Osteoblast (primary cell): ENCODE data around the gene SPIRE1. TPM values are rescaled to one million over a fixed set of nuclear protein-coding genes. Genes with fewer than 3 reads are reported as not detected.

Source experiments
- DNase-seq: peaks from one replicate; pipeline ENCODE4 v3.0.0; 2011; ENCODE audit warnings: low spot score, mixed read lengths; ENCODE audit not compliant: insufficient read length; ENCODE audit errors: missing footprints
- H2AFZ ChIP-seq: 2 replicates; pipeline ENCODE4 v1.6.0; 2011; ENCODE audit warnings: mild to moderate bottlenecking, low read length
- H3K27ac ChIP-seq: 2 replicates; pipeline ENCODE4 v1.5.1; 2011; ENCODE audit warnings: mild to moderate bottlenecking, low read depth, low read length, moderate library complexity
- H3K27me3 ChIP-seq: 2 replicates; pipeline ENCODE4 v1.6.0; 2012; ENCODE audit warnings: mild to moderate bottlenecking, control low read depth, inconsistent platforms, low read length, moderate library complexity; ENCODE audit not compliant: insufficient read depth
- H3K36me3 ChIP-seq: 2 replicates; pipeline ENCODE4 v1.5.1; 2011; ENCODE audit warnings: mild to moderate bottlenecking, low read length, control low read depth, moderate library complexity; ENCODE audit not compliant: insufficient read depth
- H3K4me1 ChIP-seq: 2 replicates; pipeline ENCODE4 v1.5.1; 2011; ENCODE audit warnings: mild to moderate bottlenecking, low read length, control low read depth, moderate library complexity; ENCODE audit not compliant: insufficient read depth
- H3K4me2 ChIP-seq: 2 replicates; pipeline ENCODE4 v1.6.0; 2011; ENCODE audit warnings: mild to moderate bottlenecking, low read length; ENCODE audit not compliant: insufficient read depth
- H3K4me3 ChIP-seq: fragments of 200-600 bp; sonication (generic); 3 replicates; pipeline ENCODE4 v1.5.1; 2012; ENCODE audit warnings: mild to moderate bottlenecking, low read length, inconsistent platforms; ENCODE audit not compliant: insufficient read depth
- H3K79me2 ChIP-seq: 2 replicates; pipeline ENCODE4 v1.6.0; 2012; ENCODE audit warnings: mild to moderate bottlenecking, low read length, control low read depth, inconsistent platforms; ENCODE audit not compliant: insufficient read depth
- H3K9me3 ChIP-seq: 2 replicates; pipeline ENCODE4 v1.5.1; 2011; ENCODE audit warnings: low read depth, low read length, control low read depth
- H4K20me1 ChIP-seq: 2 replicates; pipeline ENCODE4 v1.6.0; 2012; ENCODE audit warnings: mild to moderate bottlenecking, low read length, control low read depth; ENCODE audit not compliant: insufficient read depth
- CTCF ChIP-seq: IDR thresholded peaks from 2 replicates; pipeline ENCODE4 v1.5.1; 2011; ENCODE audit warnings: mild to moderate bottlenecking, low read depth, low read length, moderate library complexity; ENCODE audit errors: extremely low read depth
- total RNA-seq: library from RNA; depleted of rRNA; stranded (reverse); fragments of >200 nt; gene quantifications from 2 replicates; pipeline ENCODE4 v1.2.3, GENCODE V29; 2012

SPIRE1 gene
- total RNA-seq, 1 donor, result 64.4 TPM

- H4K20me1 ChIP-seq, result peaks cover 8% of the 10 kb centered on the region
- peaks cover 66% of the 10 kb centered on the region for H3K79me2 ChIP-seq
These were observed 77.1 kb downstream of the SPIRE1 start for GRCh38 chr18:12580630-12581342.

DNA sequence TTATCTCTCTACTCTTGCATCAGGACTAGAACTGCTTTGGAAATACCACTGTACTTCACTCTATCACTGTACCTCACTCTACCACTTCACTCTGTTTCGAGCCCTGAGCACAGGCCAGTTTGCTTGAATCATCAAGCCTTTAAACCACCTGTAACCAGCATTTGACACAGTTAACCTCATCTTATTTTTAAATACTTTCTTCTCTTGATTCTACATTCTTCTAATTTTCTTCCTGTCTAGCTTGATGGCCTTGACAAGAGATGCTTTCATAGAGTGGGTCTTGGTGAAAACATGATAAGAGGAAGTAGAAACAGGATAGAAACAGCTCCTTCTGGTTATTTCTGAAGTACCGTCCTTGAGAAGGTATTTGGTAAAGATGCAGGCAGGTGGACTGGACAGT is 78.1 kb downstream of the SPIRE1 start:
- Histone ChIP-seq H2AFZ (no peak overlapping the region), H3K4me1 (peaks cover 8% of the 10 kb centered on the region), H3K79me2 (peaks cover 67% of the 10 kb centered on the region), H3K27me3 (no peaks in the 10 kb centered on the region), H3K36me3 (no peaks in the 10 kb centered on the region), H3K9me3 (no peaks in the 10 kb centered on the region), H3K27ac (no peak overlapping the region), H4K20me1 (peaks cover 15% of the 10 kb centered on the region), H3K4me2 (no peak overlapping the region), H3K4me3 (no peak overlapping the region)
- DNase-seq, result no peak
- no peak for TF ChIP-seq CTCF

More at GRCh38 chr18:12580630-12581342, 77.1 kb downstream of the SPIRE1 start:
- DNase-seq, result peak; percentile 52
- Histone ChIP-seq H3K36me3 (no peaks in the 10 kb centered on the region), H2AFZ (no peak overlapping the region), H3K4me3 (no peak overlapping the region), H3K4me1 (no peaks in the 10 kb centered on the region), H3K27me3 (no peaks in the 10 kb centered on the region), H3K4me2 (no peak overlapping the region), H3K9me3 (no peaks in the 10 kb centered on the region), H3K27ac (no peak overlapping the region)
- no peak for TF ChIP-seq CTCF

DNA sequence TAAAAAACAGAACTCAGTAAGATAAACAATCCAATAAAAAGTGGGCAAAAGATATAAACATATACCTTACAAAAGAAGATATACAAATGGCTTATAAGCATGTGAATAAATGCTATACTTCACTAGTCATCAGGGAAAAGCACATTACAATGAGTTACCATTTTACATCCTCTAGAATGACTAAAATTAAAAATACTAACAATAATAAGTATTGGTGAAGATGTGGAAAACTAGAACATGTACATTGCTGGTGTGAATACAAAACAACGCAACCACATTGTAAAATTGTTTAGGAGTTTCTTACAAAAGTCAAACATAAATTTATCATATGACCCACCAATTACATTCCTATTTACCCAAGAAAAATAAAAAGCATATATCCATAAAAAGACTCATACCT is 80.1 kb downstream of the SPIRE1 start:
- H3K9me3 ChIP-seq, result no peaks in the 10 kb centered on the region
- H3K27ac ChIP-seq, result no peak overlapping the region
- peaks cover 13% of the 10 kb centered on the region for H3K4me1 ChIP-seq
- H3K4me3 ChIP-seq, result no peak overlapping the region
- peaks cover 71% of the 10 kb centered on the region for H3K79me2 ChIP-seq
- H3K4me2 ChIP-seq, result no peak overlapping the region
- H3K27me3 ChIP-seq, result no peaks in the 10 kb centered on the region
- DNase-seq, result no peak
- peaks cover 18% of the 10 kb centered on the region for H4K20me1 ChIP-seq
- TF ChIP-seq CTCF, result no peak
- no peak overlapping the region for H2AFZ ChIP-seq
- no peaks in the 10 kb centered on the region for H3K36me3 ChIP-seq

- peak; percentile 76 for DNase-seq
- H3K27me3 ChIP-seq, result no peaks in the 10 kb centered on the region
- peaks cover 27% of the 10 kb centered on the region for H4K20me1 ChIP-seq
- H2AFZ ChIP-seq, result no peak overlapping the region
- H3K9me3 ChIP-seq, result no peaks in the 10 kb centered on the region
- TF ChIP-seq CTCF, result no peak
- H3K4me2 ChIP-seq, result peak overlapping the region; percentile 13
- H3K79me2 ChIP-seq, result peaks cover 78% of the 10 kb centered on the region
- no peak overlapping the region for H3K27ac ChIP-seq
- H3K4me1 ChIP-seq, result peaks cover 14% of the 10 kb centered on the region
- H3K4me3 ChIP-seq, result no peak overlapping the region
- H3K36me3 ChIP-seq, result no peaks in the 10 kb centered on the region
These were observed 83.3 kb downstream of the SPIRE1 start for GRCh38 chr18:12574494-12575185.
